Measurements from ENCODE around the gene RPS19.

The RPS19 gene

DNA sequence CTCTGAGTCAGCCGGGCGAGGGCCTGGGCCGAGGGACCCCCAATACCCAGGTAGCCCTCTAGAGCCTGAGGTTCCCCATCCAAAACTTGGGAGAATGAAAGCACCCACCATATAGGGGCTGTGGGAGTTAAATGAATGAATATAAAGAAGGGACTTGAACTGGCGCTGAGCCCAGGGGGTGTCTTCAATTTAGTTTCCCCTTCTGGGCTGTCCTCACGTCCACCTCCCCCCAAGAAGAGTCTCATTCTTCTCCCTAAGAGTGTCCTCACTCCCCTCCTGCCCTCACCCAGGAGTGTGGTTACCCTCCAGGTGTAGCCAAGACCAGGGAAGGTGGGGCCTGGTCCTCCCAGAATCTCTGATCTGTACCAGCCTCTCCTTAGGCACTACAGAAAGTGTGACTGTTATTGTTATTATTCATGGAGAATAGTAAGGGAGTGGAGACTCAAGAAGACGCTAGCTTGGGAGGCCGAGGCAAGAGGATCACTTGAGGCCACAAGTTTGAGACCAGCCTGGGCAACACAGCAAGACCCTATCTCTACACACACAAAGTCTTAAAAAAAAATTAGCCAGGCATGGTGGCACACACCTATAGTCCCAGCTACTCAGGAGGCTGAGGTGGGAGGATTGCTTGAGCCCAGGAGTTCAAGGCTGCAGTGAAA is 19.7 kb downstream of the RPS19 start:
- no peak for DNase-seq

DNA sequence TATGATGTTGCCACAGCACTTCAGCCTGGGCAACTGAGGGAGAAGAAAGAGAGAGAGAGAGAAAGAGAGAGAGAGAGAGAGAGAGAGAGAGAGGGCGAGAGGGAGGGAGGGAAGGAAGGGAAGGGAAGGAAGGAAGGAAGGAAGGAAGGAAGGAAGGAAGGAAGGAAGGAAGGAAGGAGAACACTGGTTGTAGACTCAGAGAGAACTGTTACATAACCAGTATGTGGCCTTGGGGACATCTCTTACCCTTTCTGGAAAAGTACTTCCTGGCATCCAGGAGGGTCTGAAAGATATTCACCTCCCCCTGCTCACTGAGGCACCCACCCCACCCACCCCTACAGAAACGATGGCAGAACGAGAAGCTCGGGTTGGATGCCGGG is 20.3 kb downstream of the RPS19 start:
- DNase-seq, result no peak

DNA sequence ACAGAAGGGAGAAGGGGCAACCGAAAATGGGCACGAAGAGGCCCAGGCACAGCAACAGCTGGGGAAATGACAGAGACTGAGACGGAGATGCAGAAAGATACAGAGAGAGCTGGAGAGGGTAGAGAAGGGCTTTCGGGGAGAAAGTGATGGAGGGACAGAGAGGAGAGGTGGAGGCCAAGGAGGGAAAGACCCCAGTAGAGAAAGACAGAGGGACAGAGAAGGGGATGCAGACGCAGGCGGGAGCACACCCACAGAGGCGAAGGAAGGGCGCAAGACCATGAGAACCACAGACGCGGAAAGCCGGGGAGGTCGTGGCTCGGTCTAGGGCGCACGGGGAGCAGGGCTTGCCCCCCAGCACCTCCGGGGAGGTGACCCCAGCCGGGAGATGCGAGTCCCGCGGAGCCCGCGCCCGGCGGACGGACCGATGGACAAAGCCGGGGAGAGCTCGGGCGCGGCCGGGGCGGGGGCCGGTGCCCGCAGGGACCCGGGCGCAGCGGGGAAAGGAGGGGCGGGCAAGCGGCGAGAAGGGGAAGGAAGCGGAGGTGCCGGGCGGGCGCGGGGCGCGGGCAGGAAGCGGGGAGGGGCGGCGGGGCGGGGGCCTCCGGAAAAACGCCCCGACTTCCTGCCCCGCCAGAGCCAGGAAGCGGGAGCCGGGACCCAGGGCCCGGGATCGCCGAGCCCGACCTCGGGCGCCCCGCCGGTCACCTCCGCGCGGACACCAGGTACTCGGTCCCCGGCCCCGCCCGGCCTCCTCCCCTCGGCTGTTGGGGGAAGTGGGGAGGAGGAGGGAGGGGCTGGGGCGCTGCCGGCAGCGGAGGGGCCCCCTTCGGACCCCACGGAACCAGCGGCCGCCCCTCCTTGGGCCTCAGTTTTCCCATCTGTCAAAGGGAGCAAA is 22.8 kb downstream of the RPS19 start, which contains the start of gene ARHGEF1:
TSS of gene ARHGEF1 (plus strand) at position 617 of the 895 bp plus-strand sequence. CDS start 4,899 bp downstream, outside the sequence.
- DNase-seq, result peak; percentile 60

DNA sequence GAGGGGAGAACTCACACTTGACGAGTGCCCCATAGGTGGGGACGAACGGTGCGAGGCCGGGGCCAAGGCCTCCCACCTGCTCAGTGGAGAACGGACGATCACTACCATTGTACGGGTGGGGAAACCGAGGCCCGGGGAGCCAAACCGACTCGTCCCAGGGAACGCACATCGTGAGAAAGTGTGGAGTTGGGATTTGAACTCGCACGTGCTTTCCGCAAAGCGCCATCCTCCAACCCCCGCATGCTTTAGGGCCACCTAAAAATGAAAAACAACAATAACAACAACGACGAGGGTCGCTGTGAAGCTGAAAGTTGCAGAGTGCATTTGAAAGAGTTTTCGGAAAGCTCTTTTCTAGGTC is 23.4 kb downstream of the RPS19 start:
- DNase-seq, result peak; percentile 24

DNA sequence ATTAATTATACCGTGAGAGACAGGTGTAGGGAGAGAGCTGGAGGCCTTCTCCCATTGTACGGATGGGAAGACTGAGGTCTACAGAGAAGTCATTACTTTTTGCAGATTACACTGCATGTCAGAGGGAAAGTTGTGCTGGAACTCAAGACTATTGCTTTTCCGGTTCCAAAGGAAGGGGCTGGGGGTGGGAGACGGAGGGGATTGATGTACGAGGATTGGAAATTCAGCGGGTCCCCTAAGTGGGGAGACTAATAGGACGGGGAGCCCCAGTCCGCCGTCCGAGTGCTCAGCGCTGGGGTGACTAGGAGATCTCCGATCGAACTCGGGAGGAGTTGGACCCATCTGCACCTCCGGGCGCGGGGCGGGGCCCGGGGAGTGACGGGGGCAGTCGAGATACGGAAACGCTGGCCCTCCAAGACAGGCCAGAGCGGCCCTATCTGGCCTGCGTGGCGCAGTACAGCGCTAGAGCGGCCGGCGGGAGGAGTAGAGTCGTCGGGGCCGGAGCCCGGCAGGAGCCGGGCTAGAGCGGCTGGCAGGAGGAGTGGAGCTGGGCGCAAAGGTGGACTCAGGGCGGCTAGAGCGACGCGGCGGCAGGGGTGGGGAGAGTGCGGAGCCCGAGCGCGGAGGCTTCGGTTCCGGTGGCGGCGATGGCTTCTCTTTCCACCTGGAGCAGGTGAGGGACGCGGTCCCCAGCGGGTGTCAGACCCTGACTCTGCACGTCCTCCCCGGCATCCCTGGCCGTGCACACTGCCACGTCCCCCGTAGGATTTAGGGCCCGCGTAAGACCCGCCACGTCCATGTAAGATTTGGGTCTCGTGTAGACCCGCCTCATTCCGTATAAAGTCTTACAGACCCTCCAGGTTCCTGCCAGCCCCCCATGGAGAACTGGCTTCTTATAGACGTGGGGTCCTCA is 24.0 kb downstream of the RPS19 start:
- peak; percentile 87 for DNase-seq

DNA sequence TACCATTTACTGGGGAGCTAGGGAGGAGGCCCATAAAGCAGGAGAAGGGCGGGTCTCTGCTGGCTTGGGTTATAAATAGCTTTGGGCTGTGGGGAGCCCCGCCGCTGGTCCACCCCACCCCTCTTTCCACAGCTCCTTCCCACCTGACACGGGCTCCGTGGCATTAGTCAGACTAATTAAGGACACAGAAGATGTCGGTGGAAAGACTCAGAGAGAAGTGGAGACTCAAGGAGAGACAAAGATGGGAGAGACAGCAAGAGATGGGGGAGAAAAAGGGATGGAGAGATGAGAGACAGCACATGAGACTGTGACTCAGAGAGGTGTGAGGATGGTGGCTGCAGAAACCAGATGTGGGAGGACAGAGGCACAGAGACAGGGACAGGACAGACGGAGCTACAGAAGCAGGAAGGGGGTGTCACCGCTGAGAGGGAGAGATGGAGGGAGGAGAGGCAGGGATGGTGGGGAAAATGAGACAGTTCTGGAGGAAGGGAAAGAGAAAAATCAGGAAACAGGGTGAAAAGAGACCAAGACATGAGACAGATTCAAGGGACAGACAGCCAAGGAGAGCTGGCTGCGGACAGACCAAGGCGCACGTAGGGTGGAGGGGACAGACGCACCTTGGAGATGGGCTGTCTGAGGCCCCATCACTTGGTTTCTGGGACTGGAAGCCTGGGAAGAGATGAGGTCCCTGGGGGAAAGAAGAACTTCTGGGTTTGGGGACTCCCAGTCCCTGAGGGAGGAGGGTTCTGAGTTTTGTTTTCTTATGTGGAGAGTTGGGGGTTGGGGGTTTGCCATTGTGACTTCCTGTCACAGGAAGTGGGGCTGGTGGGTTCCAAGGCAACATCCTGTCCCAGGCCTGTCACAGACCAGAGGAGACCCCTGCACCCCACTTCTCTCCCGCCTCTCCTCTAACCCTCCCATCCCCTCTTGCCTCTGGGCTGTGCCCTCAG is 27.0 kb downstream of the RPS19 start:
- peak; percentile 60 for DNase-seq

DNA sequence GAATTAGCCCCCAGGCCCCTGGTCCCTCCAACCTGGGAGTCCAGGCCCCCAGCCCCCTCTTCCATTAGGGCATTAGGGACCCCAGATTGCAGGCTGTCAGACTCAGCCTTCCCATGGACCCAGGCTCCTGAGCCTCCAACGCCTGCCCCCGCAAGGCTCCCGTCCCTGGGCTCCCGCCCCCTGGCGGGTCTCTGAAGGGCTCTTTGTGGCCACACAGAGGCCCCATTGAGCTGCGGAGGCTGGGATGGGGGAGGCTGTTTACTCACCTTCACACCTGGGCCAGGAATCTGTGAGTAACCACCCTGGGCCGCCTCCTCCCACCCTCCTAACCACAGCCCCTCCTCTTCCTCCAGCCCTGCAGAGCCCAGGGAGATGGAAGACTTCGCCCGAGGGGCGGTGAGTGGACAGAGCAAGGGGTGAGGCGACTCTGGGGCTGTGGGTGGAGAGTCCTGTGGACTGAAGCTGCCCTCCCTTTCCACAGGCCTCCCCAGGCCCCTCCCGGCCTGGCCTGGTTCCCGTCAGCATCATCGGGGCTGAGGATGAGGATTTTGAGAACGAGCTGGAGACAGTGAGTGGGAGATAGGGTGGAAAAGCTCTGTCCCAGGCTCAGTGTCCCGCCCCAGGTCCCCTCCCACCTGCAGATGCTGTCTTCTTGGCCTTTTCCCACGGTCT is 27.8 kb downstream of the RPS19 start:
- DNase-seq, result peak; percentile 90

DNA sequence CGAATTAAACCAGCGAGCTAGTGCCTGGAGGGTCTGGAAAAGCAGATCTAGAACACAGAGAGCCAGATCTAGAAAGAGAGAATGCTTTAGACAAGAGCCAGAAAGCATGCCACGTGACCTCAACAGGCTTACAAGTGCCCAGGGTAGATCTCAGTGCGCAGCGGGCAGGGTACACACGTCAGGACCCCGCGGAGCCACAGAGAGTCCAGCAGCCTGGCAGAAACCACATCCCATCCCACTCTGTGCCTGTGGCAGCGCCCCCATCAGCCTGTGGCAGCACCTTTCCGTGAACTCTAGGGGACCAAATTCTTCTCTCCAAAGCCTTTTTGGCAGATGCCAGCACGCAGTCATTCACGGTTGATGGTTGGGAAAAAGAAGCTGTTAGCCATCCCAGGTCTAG is 28.9 kb downstream of the RPS19 start:
- DNase-seq, result no peak

DNA sequence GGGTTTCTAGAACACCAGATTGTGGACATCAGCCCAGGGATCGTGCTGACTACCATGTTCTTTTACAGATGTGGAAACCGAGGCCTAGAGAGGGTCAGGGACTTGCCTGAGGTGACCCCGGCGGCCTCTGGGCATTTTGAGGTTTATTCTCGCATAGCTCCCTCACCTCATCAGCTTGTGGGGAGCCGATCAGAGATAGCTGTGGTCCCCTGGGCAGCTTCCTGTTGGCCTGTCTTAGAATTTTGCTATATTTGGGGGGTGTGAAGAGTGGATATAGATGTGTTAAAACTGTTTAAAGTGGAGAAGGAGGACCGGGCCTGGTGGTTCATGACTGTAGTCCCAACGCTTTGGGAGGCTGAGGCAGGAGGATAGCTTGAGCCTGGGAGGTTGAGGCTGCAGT is 29.8 kb downstream of the RPS19 start:
- no peak for DNase-seq

DNA sequence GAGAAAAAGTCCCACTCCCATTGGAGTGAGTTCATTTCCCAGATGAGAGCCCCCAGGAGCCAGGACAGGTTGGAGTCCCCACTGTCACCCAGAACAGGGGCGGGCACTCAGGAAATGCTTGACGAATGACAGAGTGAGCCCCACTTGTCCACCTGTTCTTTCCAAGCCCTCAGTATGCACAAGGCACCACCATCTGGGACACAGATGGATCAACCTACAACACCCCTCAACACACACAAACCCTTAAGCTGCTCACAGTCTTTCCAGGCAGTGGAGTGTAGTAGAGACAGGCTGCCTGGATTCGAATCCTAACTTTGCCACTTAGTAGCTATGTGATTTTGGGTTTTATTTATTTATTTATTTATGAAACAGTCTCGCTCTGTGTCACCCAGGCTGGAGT is 30.9 kb downstream of the RPS19 start:
- no peak for DNase-seq

DNA sequence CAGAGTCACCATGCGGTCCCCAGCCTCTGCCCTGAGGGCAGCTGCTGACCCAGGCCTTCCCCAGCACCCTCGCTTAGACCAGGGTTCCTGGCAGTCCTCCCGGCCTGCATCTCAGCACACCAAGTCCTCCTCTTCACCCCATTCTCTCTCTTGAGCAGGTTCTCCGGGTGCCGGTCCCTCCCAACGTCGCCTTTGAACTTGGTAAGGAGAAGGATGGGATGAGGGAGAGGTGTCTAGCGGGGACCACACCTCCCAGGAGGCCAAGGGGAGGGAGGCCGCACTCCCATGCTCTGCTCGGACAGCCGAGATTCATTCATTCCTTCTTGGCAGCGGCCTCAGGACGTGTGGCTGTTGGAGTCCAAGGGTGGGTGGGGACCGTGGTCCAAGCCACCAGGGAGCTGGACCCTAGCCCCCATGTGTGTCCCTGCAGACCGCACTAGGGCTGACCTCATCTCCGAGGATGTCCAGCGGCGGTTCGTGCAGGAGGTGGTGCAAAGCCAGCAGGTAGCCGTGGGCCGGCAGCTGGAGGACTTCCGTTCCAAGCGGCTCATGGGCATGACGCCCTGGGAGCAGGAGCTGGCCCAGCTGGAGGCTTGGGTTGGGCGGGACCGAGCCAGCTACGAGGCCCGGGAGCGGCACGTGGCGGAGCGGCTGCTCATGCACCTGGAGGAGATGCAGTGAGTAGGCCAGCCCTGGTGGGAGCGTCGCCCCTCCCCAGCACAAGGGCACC is 32.3 kb downstream of the RPS19 start:
- no peak for DNase-seq

DNA sequence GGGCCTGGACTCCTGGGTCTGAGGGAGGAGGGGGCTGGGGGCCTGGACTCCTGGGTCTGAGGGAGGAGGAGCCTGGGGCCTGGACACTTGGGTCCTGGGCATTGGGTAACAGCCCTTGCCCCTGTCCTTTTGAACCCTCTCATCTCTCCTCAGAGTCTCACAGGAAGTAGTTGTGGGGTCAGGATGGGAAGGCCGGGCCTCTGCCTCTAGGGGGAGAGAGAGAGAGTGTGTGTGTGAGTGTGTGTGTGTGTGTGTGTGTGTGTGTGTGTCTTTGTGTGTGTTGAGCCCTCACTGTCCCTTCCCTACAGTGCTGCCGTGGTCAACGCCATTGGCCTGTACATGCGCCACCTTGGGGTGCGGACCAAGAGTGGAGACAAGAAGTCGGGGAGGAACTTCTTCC is 33.8 kb downstream of the RPS19 start:
- no peak for DNase-seq

DNA sequence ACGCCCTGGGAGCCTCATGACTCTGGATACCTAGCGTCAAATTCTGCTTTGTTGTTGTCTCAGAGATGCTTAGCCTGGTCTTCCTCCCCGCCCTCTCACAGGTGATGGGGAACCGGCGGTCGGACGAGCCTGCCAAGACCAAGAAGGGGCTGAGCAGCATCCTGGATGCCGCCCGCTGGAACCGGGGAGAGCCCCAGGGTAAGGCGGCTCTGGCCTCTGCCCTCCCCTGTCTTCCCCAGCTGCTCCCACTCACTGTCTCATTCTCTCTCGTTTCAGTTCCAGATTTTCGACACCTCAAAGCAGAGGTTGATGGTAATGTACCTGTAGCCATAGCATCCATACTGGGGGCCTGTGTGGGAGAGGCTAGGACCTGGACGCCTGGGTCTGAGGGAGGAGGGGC is 34.3 kb downstream of the RPS19 start:
- DNase-seq, result no peak

DNA sequence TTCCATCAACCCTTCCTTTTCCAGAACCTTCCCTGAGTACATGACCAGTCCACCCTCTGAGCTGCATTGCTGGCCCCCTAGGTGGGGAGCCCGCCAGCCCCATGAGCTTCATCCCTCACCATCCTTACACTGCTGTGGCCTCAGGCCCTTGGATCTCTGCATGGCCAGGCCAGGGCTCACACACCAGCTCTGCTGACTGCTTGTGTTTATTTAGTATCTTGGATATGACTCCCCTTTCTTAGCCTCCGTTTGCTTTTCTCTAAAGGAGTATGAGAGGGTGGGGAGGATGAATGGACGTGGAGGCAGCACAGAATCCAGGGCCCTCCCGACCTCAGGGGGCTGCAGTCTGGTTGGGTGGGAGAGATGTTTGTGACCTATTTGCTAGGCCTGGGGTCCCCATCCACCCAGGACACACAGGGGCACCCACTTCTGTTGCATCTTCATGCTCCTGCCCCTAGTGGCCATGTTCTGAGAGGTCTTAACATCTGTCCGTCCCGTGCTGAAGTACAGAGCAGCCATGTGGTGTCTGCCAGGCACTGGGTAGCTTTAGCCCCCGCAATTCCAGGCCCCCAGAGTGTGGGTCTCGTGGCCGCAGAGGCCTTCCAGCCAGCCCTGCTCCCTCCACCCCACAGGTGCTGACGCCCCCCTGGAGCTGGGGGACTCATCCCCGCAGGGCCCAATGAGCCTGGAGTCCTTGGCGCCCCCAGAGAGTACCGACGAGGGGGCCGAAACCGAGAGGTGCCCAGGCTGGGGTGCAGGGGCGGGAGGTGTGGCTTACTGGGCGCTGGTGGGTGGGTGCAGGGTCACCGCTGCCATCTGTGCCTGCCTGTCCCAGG is 35.9 kb downstream of the RPS19 start:
- DNase-seq, result no peak

DNA sequence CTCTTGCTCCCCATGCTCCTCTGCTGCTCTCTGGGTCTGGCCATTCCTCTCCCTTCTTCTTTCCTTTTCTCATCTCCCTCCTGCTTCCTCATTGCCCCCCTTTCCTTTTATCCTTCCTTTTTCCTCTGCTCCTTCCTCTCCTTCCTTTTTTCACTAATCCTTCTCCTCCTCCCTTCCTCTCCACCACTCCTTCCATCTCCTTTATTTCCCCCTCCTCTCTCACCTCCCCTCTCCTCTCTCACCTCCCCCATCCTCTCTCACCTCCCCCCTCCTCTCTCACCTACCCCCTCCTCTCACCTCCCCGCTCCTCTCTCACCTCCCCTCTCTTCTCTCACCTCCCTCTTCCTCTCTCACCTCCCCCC is 36.5 kb downstream of the RPS19 start:
- no peak for DNase-seq

DNA sequence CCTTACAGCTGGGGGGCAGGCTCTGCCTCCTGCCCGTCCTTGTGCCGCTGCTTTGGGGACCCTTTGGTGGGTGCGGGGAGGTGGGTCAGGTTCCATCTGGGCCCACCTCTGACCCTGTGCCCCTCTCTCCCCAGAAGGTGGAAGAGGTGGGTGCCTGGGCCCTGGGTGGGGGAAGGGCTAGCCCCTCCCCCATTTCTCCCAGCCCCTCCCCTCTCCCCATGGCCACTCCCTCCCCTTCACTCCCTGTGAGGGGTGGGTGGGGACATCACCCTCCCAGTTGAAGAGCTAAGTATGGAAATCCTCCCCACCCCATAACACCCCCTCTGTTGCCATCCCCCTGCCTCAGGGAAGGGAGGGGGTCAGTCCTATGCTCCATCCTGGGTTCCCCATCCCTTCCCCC is 37.1 kb downstream of the RPS19 start:
- DNase-seq, result no peak

DNA sequence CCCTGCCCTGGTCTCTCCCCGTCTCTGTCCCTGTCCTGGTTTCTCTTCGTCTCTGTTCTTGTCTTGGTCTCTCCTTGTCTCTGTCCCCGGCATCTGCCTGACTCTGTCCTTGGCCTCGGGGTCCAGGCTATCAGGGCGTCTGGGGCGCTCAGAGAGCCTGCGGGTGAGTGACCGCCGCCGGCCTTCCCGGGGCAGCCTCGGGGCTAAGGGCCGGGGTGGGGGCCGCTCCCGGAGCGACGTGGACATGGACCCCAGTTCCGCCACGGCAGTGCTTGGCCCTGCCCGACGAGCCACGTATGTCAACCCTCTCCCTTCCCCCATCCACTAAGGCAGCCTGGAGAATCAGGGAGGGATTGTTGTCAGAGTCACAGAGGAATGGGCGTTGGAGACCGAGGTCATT is 37.8 kb downstream of the RPS19 start:
- no peak for DNase-seq

DNA sequence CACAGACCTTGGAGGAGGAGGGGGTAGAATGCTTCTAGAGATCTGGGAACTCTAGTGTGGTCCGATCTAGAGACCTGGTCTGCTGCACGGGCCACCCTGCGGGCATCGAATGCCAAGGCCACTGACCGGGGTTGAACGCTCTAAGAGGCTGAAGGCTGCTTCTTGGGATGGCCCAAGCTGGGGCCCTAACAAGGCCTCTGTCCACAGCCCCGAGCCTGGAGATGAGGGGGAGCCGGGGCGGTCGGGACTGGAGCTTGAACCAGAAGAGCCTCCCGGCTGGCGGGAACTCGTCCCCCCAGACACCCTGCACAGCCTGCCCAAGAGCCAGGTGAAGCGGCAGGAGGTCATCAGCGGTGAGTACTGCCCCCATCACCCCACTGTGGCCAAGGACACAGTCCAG is 38.2 kb downstream of the RPS19 start:
- DNase-seq, result no peak

DNA sequence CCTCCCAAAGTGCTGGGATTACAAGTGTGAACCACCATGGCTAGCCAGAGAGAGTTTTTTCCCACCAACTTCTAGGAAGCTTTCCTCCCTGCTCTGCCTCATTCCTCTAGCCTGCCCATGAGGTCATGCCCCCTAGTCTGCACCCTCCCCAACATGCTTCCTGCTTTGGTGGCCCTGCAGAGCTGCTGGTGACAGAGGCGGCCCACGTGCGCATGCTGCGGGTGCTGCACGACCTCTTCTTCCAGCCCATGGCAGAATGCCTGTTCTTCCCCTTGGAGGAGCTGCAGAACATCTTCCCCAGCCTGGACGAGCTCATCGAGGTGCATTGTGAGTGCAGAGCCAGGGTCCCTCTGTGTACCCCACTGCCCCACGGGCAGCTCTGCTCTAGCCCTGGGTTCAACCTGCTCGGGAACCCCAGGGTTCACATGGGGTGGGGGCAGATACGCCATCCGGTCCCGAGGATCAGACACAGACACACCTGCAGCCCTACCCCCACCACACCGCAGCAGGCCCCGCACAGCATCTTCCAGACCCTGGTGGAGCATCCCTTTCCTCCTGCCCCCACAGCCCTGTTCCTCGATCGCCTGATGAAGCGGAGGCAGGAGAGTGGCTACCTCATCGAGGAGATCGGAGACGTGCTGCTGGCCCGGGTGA is 41.8 kb downstream of the RPS19 start:
- DNase-seq, result no peak

DNA sequence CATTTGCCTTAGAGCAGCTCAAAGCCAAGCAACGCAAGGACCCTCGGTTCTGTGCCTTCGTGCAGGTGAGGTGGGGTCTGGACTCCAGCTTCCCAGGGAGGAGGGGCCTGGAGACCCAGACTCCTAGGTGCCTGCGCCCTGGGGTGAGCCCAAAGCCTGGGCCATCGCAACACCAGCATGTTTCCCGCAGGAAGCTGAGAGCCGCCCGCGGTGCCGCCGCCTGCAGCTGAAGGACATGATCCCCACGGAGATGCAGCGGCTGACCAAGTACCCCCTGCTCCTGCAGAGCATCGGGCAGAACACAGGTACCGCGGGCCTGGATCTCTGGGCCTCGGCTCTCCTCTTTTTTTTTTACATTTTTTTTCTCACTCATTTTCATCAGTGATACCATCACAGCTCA is 42.5 kb downstream of the RPS19 start:
- no peak for DNase-seq
